Measurements from ENCODE around the gene EQTN.

The EQTN gene

DNA sequence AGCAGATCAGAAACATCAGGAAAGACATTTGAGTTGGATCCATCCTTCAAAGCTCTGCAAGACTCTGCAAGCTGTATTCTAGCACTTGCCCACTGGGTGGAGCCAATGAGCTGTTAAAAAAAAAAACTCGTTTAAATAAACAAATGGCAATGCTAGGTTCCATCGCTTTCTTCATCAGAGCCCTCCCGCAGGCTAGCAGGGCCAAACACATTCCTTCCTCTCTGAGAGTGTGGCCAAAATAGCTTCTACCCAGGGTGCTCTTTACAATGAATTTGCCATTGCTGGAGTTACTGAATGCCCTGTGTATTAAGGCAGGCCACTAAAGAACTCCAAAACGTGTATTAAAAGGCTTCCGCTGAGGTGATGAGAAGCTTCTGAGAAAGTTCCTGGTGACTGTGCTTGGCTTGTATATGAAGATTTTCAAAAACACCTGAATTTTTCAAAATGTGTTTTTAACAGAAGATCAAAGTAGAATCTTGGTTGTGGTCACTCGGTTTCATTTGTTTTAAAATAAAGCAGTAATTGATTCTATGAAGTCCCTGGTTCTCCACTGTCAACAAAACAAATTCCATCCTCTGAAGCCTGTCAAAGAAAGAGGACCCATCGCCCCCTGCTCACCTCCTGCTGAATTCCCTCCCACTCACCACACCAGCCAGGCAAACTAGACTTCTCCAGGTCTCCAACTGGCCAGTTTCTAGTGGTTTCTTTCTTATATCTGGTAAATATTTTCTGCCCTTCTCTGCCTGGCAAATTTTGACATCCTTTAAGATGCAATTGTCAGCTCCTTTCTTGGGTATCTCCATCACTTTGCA, 36.5 kb upstream of the EQTN start:
- peak; percentile 86 to 88 for DNase-seq (ENCODE audit: low read depth in 2 of 2)
- TF ChIP-seq CTCF (IDR thresholded peaks at IDR 0.05; ENCODE audit: low read depth, low read length), result peak; percentile 77
- no peak overlapping the region for H3K4me3 ChIP-seq (replicated peaks in 1 of 2; ENCODE audit: low read depth in 2 of 2, low read length in 2 of 2)

- no peak overlapping the region for H3K4me3 ChIP-seq (replicated peaks in 1 of 2; ENCODE audit: low read depth in 2 of 2, low read length in 2 of 2)
- DNase-seq (ENCODE audit: low read depth in 2 of 2), result no peak
- no peak for TF ChIP-seq CTCF (IDR thresholded peaks at IDR 0.05; ENCODE audit: low read depth, low read length)
Observed at GRCh38 chr9:27331393-27331792, 34.4 kb upstream of the EQTN start.

- TF ChIP-seq CTCF (IDR thresholded peaks at IDR 0.05; ENCODE audit: low read depth, low read length), result no peak
- H3K4me3 ChIP-seq (replicated peaks in 1 of 2; ENCODE audit: low read depth in 2 of 2, low read length in 2 of 2), result no peak overlapping the region
- no peak for DNase-seq (ENCODE audit: low read depth in 2 of 2)
Observed at GRCh38 chr9:27329291-27329690, 32.3 kb upstream of the EQTN start.

GRCh38 chr9:27328483-27328882, 31.5 kb upstream of the EQTN start:
- no peak for DNase-seq (ENCODE audit: low read depth in 2 of 2)
- H3K4me3 ChIP-seq (replicated peaks in 1 of 2; ENCODE audit: low read depth in 2 of 2, low read length in 2 of 2), result no peak overlapping the region
- TF ChIP-seq CTCF (IDR thresholded peaks at IDR 0.05; ENCODE audit: low read depth, low read length), result no peak

DNA sequence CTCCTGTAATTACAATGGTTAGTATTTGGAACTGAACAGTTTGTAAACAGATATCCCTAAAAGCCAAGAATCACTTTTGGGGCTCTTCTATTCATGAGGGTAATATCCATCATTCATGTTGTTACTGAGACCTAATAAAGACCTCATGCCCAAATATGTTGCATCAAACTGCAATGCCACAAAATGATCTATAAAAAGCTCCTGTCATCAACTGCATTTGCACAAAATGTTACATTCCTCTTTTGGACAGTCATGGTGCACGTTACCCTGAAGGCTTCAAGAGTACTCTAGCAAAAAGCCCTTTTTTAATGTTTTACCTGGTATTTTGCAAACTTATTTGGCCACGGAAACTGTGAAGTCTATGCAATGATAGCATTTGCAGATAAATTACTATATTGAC, 14.2 kb upstream of the EQTN start:
- DNase-seq (ENCODE audit: low read depth in 2 of 2), result no peak
- TF ChIP-seq CTCF (IDR thresholded peaks at IDR 0.05; ENCODE audit: low read depth, low read length), result no peak
- no peak overlapping the region for H3K4me3 ChIP-seq (replicated peaks in 1 of 2; ENCODE audit: low read depth in 2 of 2, low read length in 2 of 2)

DNA sequence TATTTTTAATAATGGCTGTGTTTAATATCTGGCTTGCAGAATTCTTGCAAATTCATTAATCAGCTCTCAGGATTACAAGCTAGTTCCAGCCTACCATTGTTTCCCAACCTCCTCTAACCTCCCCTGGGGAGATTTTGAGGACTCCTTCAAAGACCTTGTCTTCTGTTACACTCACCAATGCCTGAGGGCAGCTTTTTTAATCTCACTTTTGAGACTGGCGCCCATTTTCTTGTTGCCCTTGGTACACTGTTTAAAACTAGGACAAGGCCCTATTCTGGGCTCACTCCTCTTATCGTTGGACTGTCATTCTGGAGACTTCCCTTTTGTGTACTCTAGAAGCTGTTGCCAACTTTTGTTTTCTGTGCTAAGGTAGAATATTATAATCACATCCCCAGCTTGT, 13.6 kb upstream of the EQTN start:
- no peak for DNase-seq (ENCODE audit: low read depth in 2 of 2)
- no peak for TF ChIP-seq CTCF (IDR thresholded peaks at IDR 0.05; ENCODE audit: low read depth, low read length)
- no peak overlapping the region for H3K4me3 ChIP-seq (replicated peaks in 1 of 2; ENCODE audit: low read depth in 2 of 2, low read length in 2 of 2)
